K562 (cell line): ENCODE data around the gene MTG1. TPM values are rescaled to one million over a fixed set of nuclear protein-coding genes. Genes with fewer than 3 reads are reported as not detected.

Experiments
- ARHGAP35 ChIP-seq: fragments of 450-650 bp; IDR thresholded peaks from 2 replicates; pipeline ENCODE4 v1.6.1; 2018; ENCODE audit not compliant: partially characterized antibody
- BHLHE40 ChIP-seq: IDR thresholded peaks from 2 replicates; pipeline ENCODE4 v1.6.1; 2011; ENCODE audit warnings: low read length, improper control_type of control experiment
- CAMTA2 ChIP-seq: fragments of 250-450 bp; sonication (Bioruptor Pico); conservative IDR thresholded peaks from 2 replicates; pipeline ENCODE4 v1.5.1; 2022
- DDX20 ChIP-seq: fragments of 450-650 bp; IDR thresholded peaks from 2 replicates; pipeline ENCODE4 v1.6.1; 2016; ENCODE audit warnings: missing genetic modification characterization, low read depth, mild to moderate bottlenecking, missing compliant biosample characterization, moderate library complexity
- DNMT1 ChIP-seq: fragments of 450-650 bp; IDR thresholded peaks from 2 replicates; pipeline ENCODE4 v1.6.1; 2016; ENCODE audit warnings: antibody characterized with exemption, mild to moderate bottlenecking
- ELF2 ChIP-seq: fragments of 250-450 bp; sonication (Bioruptor Pico); IDR thresholded peaks from 2 replicates; pipeline ENCODE4 v1.5.0; 2021; ENCODE audit warnings: mild to moderate bottlenecking
- FOS ChIP-seq: IDR thresholded peaks from 3 replicates; pipeline ENCODE4 v1.6.1; 2011; ENCODE audit not compliant: insufficient read length; ENCODE audit errors: extremely low read depth
- GATAD2A ChIP-seq: fragments of 450-650 bp; IDR thresholded peaks from 2 replicates; pipeline ENCODE4 v1.6.1; 2017
- GTF2F1 ChIP-seq: IDR thresholded peaks from 2 replicates; pipeline ENCODE4 v1.6.1; 2011; ENCODE audit warnings: low read depth, low read length, improper control_type of control experiment
- HMG20A ChIP-seq: fragments of 450-650 bp; formaldehyde crosslinking; conservative IDR thresholded peaks from 2 replicates; pipeline ENCODE4 v1.4.0; 2020; ENCODE audit warnings: mild to moderate bottlenecking, mixed read lengths
- HNRNPUL1 ChIP-seq: fragments of 200-400 bp; formaldehyde crosslinking; IDR thresholded peaks from 2 replicates; pipeline ENCODE4 v1.6.1; 2017; ENCODE audit warnings: low read length
- KAT8 ChIP-seq: fragments of 450-650 bp; IDR thresholded peaks from 2 replicates; pipeline ENCODE4 v1.6.1; 2016; ENCODE audit warnings: low read depth, mild to moderate bottlenecking
- MCM7 ChIP-seq, 2 experiments: fragments of 450-650 bp; IDR thresholded peaks; 2 replicates each; pipeline ENCODE4 v1.6.1; 2016 to 2018
- NEUROD1 ChIP-seq: fragments of 150-350 bp; IDR thresholded peaks from 2 replicates; pipeline ENCODE4 v1.6.1; 2014; ENCODE audit warnings: borderline replicate concordance, low read length, low read depth; ENCODE audit not compliant: partially characterized antibody
- NFXL1 ChIP-seq: fragments of 450-650 bp; formaldehyde crosslinking; IDR thresholded peaks from 2 replicates; pipeline ENCODE4 v1.4.0; 2021; ENCODE audit warnings: mild to moderate bottlenecking
- NR2C1 ChIP-seq, 2 experiments: fragments of 450-650 bp; IDR thresholded peaks; 2 replicates each; pipeline ENCODE4 v1.6.1; 2017; ENCODE audit warnings: mild to moderate bottlenecking in 2 of 2, antibody characterized with exemption in 1 of 2, inconsistent platforms in 1 of 2, missing compliant biosample characterization in 1 of 2, missing genetic modification characterization in 1 of 2
- POLR2AphosphoS2 ChIP-seq: IDR thresholded peaks from 2 replicates; pipeline ENCODE4 v1.6.1; 2012; ENCODE audit warnings: low read length, improper control_type of control experiment
- POLR2B ChIP-seq: fragments of 450-650 bp; IDR thresholded peaks from 2 replicates; pipeline ENCODE4 v1.6.1; 2018; ENCODE audit warnings: low read depth; ENCODE audit not compliant: partially characterized antibody
- SMARCA5 ChIP-seq: fragments of 450-650 bp; IDR thresholded peaks from 2 replicates; pipeline ENCODE4 v1.6.1; 2016
- TAF15 ChIP-seq: fragments of 200-400 bp; formaldehyde crosslinking; IDR thresholded peaks from 2 replicates; pipeline ENCODE4 v1.6.1; 2017; ENCODE audit warnings: mild to moderate bottlenecking, low read depth, low read length, moderate library complexity
- U2AF2 ChIP-seq: fragments of 200-400 bp; formaldehyde crosslinking; optimal IDR thresholded peaks from 2 replicates; pipeline ENCODE3; 2017; ENCODE audit warnings: low read depth, mild to moderate bottlenecking, low read length
- ZNF274 ChIP-seq: IDR thresholded peaks from 2 replicates; pipeline ENCODE4 v1.6.1; 2011; ENCODE audit warnings: low read depth, mild to moderate bottlenecking, low read length, moderate library complexity, borderline replicate concordance
- polyA plus RNA-seq, 8 experiments: library from polyadenylated mRNA; depleted of rRNA in 4 of 8; stranded (reverse) in 5 of 8; unstranded in 3 of 8; fragments of >200 nt; fragmentation: Nextera tagmentation in 2 of 8; fragmentation: Illumina TruSeq in 1 of 8; extraction: Ambion mirVana in 2 of 8; extraction: Trizol in 1 of 8; gene quantifications; 2 replicates each; pipeline versions ENCODE4 v1.2.1 to v1.2.3, GENCODE V29; 2011 to 2014; ENCODE audit warnings: inconsistent platforms in 1 of 8, missing spikeins in 1 of 8
- total RNA-seq, 7 experiments: library from RNA; depleted of rRNA in 6 of 7; stranded (reverse); fragments of >200 nt in 6 of 7; fragmentation: Illumina TruSeq in 2 of 7; extraction: Trizol in 2 of 7; gene quantifications; 2 replicates each; pipeline versions ENCODE4 v1.2.1 to v1.2.3, GENCODE V29; 2011 to 2021; ENCODE audit warnings: low replicate concordance in 1 of 7
- TF ChIP-seq, protein P1 (sequence below), 2 experiments: fragments of 450-650 bp; IDR thresholded peaks; 2 replicates each; pipeline ENCODE4 v1.6.1; 2018; ENCODE audit warnings: mild to moderate bottlenecking in 2 of 2, low read depth in 1 of 2; ENCODE audit not compliant: partially characterized antibody in 2 of 2
- TF ChIP-seq, protein P2 (sequence below), 2 experiments: IDR thresholded peaks; 2 replicates each; pipeline ENCODE4 v1.6.1; 2011; ENCODE audit warnings: borderline replicate concordance in 1 of 2, control low read depth in 1 of 2, low read depth in 1 of 2, low read length in 1 of 2, mild to moderate bottlenecking in 1 of 2, mixed read lengths in 1 of 2, moderate library complexity in 1 of 2; ENCODE audit not compliant: insufficient read depth in 1 of 2, insufficient read length in 1 of 2, poor library complexity in 1 of 2, severe bottlenecking in 1 of 2; ENCODE audit errors: extremely low read depth in 1 of 2
- TF ChIP-seq, protein P3 (sequence below): fragments of 250-450 bp; sonication (Bioruptor Pico); IDR thresholded peaks from 2 replicates; pipeline ENCODE4 v1.5.0; 2021

The MTG1 gene
- total and polyA plus RNA-seq, 9 of the 15 experiments (the other 6 are each of a cell fraction or from before 2014, with no cell fraction given) = 2.8 to 28.2 (median 15.4) TPM

GRCh38 chr10:133453516-133454203 is 59.7 kb downstream of the MTG1 start, which contains the start of gene SCART1 (continued):
- TF ChIP-seq, protein P1, sequence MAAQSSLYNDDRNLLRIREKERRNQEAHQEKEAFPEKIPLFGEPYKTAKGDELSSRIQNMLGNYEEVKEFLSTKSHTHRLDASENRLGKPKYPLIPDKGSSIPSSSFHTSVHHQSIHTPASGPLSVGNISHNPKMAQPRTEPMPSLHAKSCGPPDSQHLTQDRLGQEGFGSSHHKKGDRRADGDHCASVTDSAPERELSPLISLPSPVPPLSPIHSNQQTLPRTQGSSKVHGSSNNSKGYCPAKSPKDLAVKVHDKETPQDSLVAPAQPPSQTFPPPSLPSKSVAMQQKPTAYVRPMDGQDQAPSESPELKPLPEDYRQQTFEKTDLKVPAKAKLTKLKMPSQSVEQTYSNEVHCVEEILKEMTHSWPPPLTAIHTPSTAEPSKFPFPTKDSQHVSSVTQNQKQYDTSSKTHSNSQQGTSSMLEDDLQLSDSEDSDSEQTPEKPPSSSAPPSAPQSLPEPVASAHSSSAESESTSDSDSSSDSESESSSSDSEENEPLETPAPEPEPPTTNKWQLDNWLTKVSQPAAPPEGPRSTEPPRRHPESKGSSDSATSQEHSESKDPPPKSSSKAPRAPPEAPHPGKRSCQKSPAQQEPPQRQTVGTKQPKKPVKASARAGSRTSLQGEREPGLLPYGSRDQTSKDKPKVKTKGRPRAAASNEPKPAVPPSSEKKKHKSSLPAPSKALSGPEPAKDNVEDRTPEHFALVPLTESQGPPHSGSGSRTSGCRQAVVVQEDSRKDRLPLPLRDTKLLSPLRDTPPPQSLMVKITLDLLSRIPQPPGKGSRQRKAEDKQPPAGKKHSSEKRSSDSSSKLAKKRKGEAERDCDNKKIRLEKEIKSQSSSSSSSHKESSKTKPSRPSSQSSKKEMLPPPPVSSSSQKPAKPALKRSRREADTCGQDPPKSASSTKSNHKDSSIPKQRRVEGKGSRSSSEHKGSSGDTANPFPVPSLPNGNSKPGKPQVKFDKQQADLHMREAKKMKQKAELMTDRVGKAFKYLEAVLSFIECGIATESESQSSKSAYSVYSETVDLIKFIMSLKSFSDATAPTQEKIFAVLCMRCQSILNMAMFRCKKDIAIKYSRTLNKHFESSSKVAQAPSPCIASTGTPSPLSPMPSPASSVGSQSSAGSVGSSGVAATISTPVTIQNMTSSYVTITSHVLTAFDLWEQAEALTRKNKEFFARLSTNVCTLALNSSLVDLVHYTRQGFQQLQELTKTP (IDR thresholded peaks at IDR 0.05; ENCODE audit: low read depth in 1 of 2, partially characterized antibody in 2 of 2) = no peak
- TF ChIP-seq DDX20 (tag) (no peak), HNRNPUL1 (no peak), CAMTA2 (CRISPR knock-in tag) (no peak), BHLHE40 (peak; percentile 27; the same call in 1 of the 2 replicates), KAT8 (no peak), ZNF274 (no peak), ELF2 (CRISPR knock-in tag) (peak; percentile 39; the same call in 1 of the 2 replicates), NEUROD1 (peak; percentile 34), GATAD2A (no peak), SMARCA5 (no peak), ARHGAP35 (no peak), MCM7 (IDR thresholded peaks at IDR 0.05) (no peak), FOS (peak; percentile 46), GTF2F1 (no peak), TAF15 (no peak), U2AF2 (no peak), DNMT1 (no peak), HMG20A (CRISPR knock-in tag) (no peak), POLR2AphosphoS2 (no peak), POLR2B (no peak), NFXL1 (CRISPR knock-in tag) (no peak), NR2C1 (IDR thresholded peaks at IDR 0.05) (no peak), NR2C1 (tag; IDR thresholded peaks at IDR 0.05) (no peak)
- TF ChIP-seq, protein P2, sequence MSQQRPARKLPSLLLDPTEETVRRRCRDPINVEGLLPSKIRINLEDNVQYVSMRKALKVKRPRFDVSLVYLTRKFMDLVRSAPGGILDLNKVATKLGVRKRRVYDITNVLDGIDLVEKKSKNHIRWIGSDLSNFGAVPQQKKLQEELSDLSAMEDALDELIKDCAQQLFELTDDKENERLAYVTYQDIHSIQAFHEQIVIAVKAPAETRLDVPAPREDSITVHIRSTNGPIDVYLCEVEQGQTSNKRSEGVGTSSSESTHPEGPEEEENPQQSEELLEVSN (IDR thresholded peaks at IDR 0.05; ENCODE audit: borderline replicate concordance in 1 of 2, extremely low read depth in 1 of 2, insufficient read depth in 1 of 2, insufficient read length in 1 of 2, low read depth in 1 of 2, low read length in 1 of 2, poor library complexity in 1 of 2, severe bottlenecking in 1 of 2) = peak in 1 of 2 experiments; percentile 11
- TF ChIP-seq, protein P3, sequence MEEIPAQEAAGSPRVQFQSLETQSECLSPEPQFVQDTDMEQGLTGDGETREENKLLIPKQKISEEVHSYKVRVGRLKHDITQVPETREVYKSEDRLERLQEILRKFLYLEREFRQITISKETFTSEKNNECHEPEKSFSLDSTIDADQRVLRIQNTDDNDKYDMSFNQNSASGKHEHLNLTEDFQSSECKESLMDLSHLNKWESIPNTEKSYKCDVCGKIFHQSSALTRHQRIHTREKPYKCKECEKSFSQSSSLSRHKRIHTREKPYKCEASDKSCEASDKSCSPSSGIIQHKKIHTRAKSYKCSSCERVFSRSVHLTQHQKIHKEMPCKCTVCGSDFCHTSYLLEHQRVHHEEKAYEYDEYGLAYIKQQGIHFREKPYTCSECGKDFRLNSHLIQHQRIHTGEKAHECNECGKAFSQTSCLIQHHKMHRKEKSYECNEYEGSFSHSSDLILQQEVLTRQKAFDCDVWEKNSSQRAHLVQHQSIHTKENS (CRISPR knock-in tag) = no peak
